ENCODE data around the gene FABP7.

FABP7 gene

GRCh38 chr6:122779667-122780066 is at the start of gene FABP7:
Gene FABP7, plus strand, starts transcription at chr6:122779716. Its CDS starts 79 bp downstream, at chr6:122779795.
- TF ChIP-seq CTCF (IDR thresholded peaks at IDR 0.05; ENCODE audit: borderline replicate concordance, insufficient read depth, low read depth, low read length) = no peak
- H3K4me3 ChIP-seq (ENCODE audit: low read depth, low read length) = no peak within 1 kb of the TSS

- H3K4me3 ChIP-seq (ENCODE audit: low read depth, low read length) = no peak overlapping the region
- no peak for TF ChIP-seq CTCF (IDR thresholded peaks at IDR 0.05; ENCODE audit: borderline replicate concordance, insufficient read depth, low read depth, low read length)
Observed at GRCh38 chr6:122730334-122730733, 49.2 kb upstream of the FABP7 start.

GRCh38 chr6:122730775-122731386 is 48.6 kb upstream of the FABP7 start:
- TF ChIP-seq CTCF (IDR thresholded peaks at IDR 0.05; ENCODE audit: borderline replicate concordance, insufficient read depth, low read depth, low read length) = peak; percentile 53; the same call in 1 of the 2 replicates
- H3K4me3 ChIP-seq (ENCODE audit: low read depth, low read length) = no peak overlapping the region

GRCh38 chr6:122733259-122733658 is 46.3 kb upstream of the FABP7 start:
- H3K4me3 ChIP-seq (ENCODE audit: low read depth, low read length) = no peak overlapping the region
- no peak for TF ChIP-seq CTCF (IDR thresholded peaks at IDR 0.05; ENCODE audit: borderline replicate concordance, insufficient read depth, low read depth, low read length)

GRCh38 chr6:122734529-122735395 is 44.8 kb upstream of the FABP7 start:
- TF ChIP-seq CTCF (IDR thresholded peaks at IDR 0.05; ENCODE audit: borderline replicate concordance, insufficient read depth, low read depth, low read length) = no peak
- no peak overlapping the region for H3K4me3 ChIP-seq (ENCODE audit: low read depth, low read length)

GRCh38 chr6:122735582-122735981 is 43.9 kb upstream of the FABP7 start:
- H3K4me3 ChIP-seq (ENCODE audit: low read depth, low read length) = no peak overlapping the region
- TF ChIP-seq CTCF (IDR thresholded peaks at IDR 0.05; ENCODE audit: borderline replicate concordance, insufficient read depth, low read depth, low read length) = no peak

GRCh38 chr6:122736163-122736562 is 43.4 kb upstream of the FABP7 start:
- no peak overlapping the region for H3K4me3 ChIP-seq (ENCODE audit: low read depth, low read length)
- no peak for TF ChIP-seq CTCF (IDR thresholded peaks at IDR 0.05; ENCODE audit: borderline replicate concordance, insufficient read depth, low read depth, low read length)
